Keratinocyte (primary cell): ENCODE measurements around the gene SYNM. TPM values are rescaled to one million over a fixed set of nuclear protein-coding genes. Genes with fewer than 3 reads are reported as not detected.

ENCODE experiments used
- DNase-seq: peaks from one replicate; pipeline ENCODE4 v3.0.0-alpha.2; 2011; ENCODE audit warnings: low read depth, missing footprints, low spot score
- FAIRE-seq: peaks from 2 replicates; lab custom pipeline; 2011; peaks lifted over from hg19 to GRCh38; lab: Jason Lieb, UNC
- H2AFZ ChIP-seq: 2 replicates; pipeline ENCODE4 v1.6.0; 2012; ENCODE audit warnings: low read length, control low read depth, inconsistent platforms; ENCODE audit not compliant: control insufficient read depth
- H3K27ac ChIP-seq: 2 replicates; pipeline ENCODE4 v1.5.1; 2011; ENCODE audit warnings: low read length; ENCODE audit not compliant: control insufficient read depth, insufficient read depth
- H3K27me3 ChIP-seq: 3 replicates; pipeline ENCODE4 v1.6.0; 2011; ENCODE audit warnings: low read length; ENCODE audit not compliant: control insufficient read depth, insufficient read depth; ENCODE audit errors: extremely low read depth
- H3K36me3 ChIP-seq, 2 experiments: 2 replicates in 1 of 2; 3 replicates in 1 of 2; pipeline ENCODE4 v1.5.1; 2011; ENCODE audit warnings: low read length in 2 of 2, mild to moderate bottlenecking in 1 of 2; ENCODE audit not compliant: control insufficient read depth in 2 of 2, insufficient read depth in 2 of 2; ENCODE audit errors: extremely low read depth in 1 of 2
- H3K4me1 ChIP-seq: 3 replicates; pipeline ENCODE4 v1.5.1; 2011; ENCODE audit warnings: low read length; ENCODE audit not compliant: control insufficient read depth, insufficient read depth; ENCODE audit errors: extremely low read depth
- H3K4me2 ChIP-seq: 3 replicates; pipeline ENCODE4 v1.6.0; 2011; ENCODE audit warnings: low read depth, low read length; ENCODE audit not compliant: control insufficient read depth, insufficient read depth; ENCODE audit errors: extremely low read depth
- H3K4me3 ChIP-seq, 3 experiments: fragments of 200-600 bp in 1 of 3; sonication (generic) in 1 of 3; 2 replicates in 2 of 3; 3 replicates in 1 of 3; pipeline ENCODE4 v1.5.1; 2011 to 2016; ENCODE audit warnings: low read length in 3 of 3, mild to moderate bottlenecking in 3 of 3, control low read depth in 2 of 3, inconsistent platforms in 1 of 3, low read depth in 1 of 3, mixed read lengths in 1 of 3, mixed run types in 1 of 3, moderate library complexity in 1 of 3; ENCODE audit not compliant: control insufficient read depth in 2 of 3, insufficient read depth in 2 of 3; ENCODE audit errors: extremely low read depth in 1 of 3
- H3K79me2 ChIP-seq: 2 replicates; pipeline ENCODE4 v1.6.0; 2012; ENCODE audit warnings: low read length; ENCODE audit not compliant: control insufficient read depth, insufficient read depth
- H3K9ac ChIP-seq: 3 replicates; pipeline ENCODE4 v1.6.0; 2011; ENCODE audit warnings: low read length; ENCODE audit not compliant: control insufficient read depth, insufficient read depth; ENCODE audit errors: extremely low read depth
- H3K9me1 ChIP-seq: 3 replicates; pipeline ENCODE4 v1.6.0; 2011; ENCODE audit warnings: low read length; ENCODE audit not compliant: control insufficient read depth, insufficient read depth; ENCODE audit errors: extremely low read depth
- H3K9me3 ChIP-seq: 2 replicates; pipeline ENCODE4 v1.5.1; 2012; ENCODE audit warnings: low read depth, low read length; ENCODE audit not compliant: control insufficient read depth
- H4K20me1 ChIP-seq: 3 replicates; pipeline ENCODE4 v1.6.0; 2011; ENCODE audit warnings: low read length; ENCODE audit not compliant: control insufficient read depth, insufficient read depth; ENCODE audit errors: extremely low read depth
- CTCF ChIP-seq, 3 experiments: IDR thresholded peaks in 1 of 3; conservative IDR thresholded peaks in 1 of 3; optimal IDR thresholded peaks in 1 of 3; 2 replicates in 2 of 3; 3 replicates in 1 of 3; pipeline versions ENCODE3 to v1.5.1; 2011; ENCODE audit warnings: low read length in 3 of 3, mild to moderate bottlenecking in 3 of 3, moderate library complexity in 2 of 3, control low read depth in 1 of 3, inconsistent platforms in 1 of 3; ENCODE audit not compliant: insufficient read depth in 2 of 3; ENCODE audit errors: extremely low read depth in 1 of 3
- EZH2 ChIP-seq: IDR thresholded peaks from one replicate; pipeline ENCODE4 v1.6.1; 2012; ENCODE audit warnings: inconsistent platforms, mild to moderate bottlenecking, low read length, moderate library complexity
- dilution Hi-C: fragments of 300-500 bp; cut with MboI; formaldehyde crosslinking; loops from one replicate; pipeline ENCODE4 v1.7.0; 2020; ENCODE audit warnings: low sequenced_read_pairs; ENCODE audit not compliant: extremely low pct_ligation_motif_present
- polyA plus RNA-seq, 5 experiments: library from polyadenylated mRNA; depleted of rRNA in 3 of 5; stranded (reverse) in 3 of 5; stranded (forward) in 1 of 5; unstranded in 1 of 5; fragments of >200 nt; gene quantifications; 1 replicate in 1 of 5; 2 replicates in 3 of 5; 3 replicates in 1 of 5; pipeline versions ENCODE4 v1.2.1 to v1.2.3, GENCODE V29; 2011 to 2012; ENCODE audit warnings: missing spikeins in 2 of 5, low read depth in 1 of 5, low replicate concordance in 1 of 5

Gene SYNM
- polyA plus RNA-seq, 1 donor (not counting 4 experiments of a cell fraction or from before 2014, with no cell fraction given), result 0.09 TPM

DNA sequence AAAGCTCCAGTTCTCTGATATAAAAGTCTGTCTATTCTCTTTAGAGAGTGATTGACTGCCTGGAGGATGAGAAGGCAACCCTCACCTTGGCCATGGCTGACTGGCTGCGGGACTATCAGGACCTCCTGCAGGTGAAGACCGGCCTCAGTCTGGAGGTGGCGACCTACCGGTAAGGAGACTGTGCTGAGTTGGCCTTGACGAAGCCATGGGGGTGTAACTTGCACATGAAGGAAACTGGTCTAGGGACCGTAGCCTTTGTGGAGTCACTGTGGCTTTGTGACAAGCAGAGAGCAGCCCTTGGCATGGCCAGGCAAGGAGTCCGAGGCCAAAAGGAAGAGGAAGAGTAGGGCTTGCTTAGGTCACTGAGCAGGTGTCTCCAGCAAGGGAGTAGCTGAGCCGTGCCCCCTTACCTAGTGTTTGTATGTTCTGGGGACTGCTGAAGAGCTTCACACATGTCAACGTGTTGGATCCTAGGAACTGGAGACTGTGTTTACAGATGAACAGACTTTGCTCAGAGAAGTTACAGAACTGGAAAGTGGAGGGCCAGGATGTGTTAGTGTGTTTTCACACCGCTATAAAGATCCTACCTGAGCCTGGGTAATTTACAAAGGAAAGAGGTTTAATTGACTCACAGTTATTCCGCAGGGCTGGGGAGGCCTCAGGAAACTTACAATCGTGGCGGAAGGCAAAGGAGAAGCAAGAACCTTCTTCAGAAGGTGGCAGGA, 8.8 kb downstream of the SYNM start:
- FAIRE-seq (no peak), DNase-seq (no peak)
- no peak overlapping the region for H3K27ac ChIP-seq
- no peaks in the 10 kb centered on the region for H3K9me3 ChIP-seq
- no peak overlapping the region for H3K4me3 ChIP-seq
- dilution Hi-C loops, result no loop called here
- no peaks in the 10 kb centered on the region for H3K79me2 ChIP-seq
- H4K20me1 ChIP-seq, result no peaks in the 10 kb centered on the region
- no peak overlapping the region for H2AFZ ChIP-seq
- no peaks in the 10 kb centered on the region for H3K36me3 ChIP-seq
- no peak for TF ChIP-seq CTCF (optimal IDR thresholded peaks at IDR 0.05 in 1 of 3, IDR thresholded peaks at IDR 0.05 in 1 of 3, conservative IDR thresholded peaks at IDR 0.05 in 1 of 3; ENCODE audit: extremely low read depth in 1 of 3, insufficient read depth in 2 of 3, low read length in 3 of 3)
- no peak for TF ChIP-seq EZH2
- no peaks in the 10 kb centered on the region for H3K4me1 ChIP-seq
- no peaks in the 10 kb centered on the region for H3K9me1 ChIP-seq
- no peak overlapping the region for H3K9ac ChIP-seq
- peaks cover 3% of the 10 kb centered on the region for H3K27me3 ChIP-seq
- no peak overlapping the region for H3K4me2 ChIP-seq

DNA sequence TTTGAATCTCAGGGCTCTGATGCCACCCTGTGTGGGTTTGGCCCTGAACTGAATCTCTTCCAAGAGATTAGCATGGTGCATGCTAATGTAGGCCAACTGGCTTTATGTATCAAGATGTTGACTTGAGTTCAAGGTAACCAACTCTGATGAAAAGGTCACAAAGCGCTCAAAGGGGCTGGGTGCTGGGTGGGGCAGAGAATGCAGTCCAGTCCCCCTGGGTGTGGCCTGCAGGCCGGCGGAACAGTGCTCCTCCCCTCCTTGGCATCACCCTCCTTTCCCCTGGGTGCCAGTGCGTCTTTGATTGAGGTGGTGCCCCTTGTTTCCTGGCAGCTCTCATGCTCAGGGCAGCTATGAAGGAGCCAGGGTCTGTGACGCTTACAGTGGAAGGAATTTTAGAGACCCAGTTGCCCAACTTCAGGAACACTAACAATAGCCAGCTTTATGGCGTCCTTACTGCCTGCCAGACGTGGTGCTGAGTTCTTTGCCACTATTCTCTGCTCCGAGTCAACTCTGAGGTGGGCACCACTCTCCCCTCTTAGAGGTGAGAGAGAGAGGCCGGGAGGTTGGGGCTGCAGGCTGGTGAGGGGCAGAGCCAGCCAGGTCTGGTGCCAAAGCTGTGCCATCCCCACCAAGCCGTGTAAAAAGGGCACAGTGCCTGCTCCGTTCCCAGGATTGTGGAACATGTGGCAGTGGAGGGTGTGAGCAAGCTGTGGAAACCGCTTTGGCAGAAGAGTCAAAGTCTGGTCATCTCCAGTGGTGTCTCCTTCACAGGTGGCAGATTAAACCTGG, 9.8 kb downstream of the SYNM start:
- Histone ChIP-seq H3K4me1 (no peaks in the 10 kb centered on the region), H3K4me2 (no peak overlapping the region), H2AFZ (no peak overlapping the region), H4K20me1 (no peaks in the 10 kb centered on the region), H3K9ac (no peak overlapping the region), H3K9me3 (no peaks in the 10 kb centered on the region), H3K27ac (no peak overlapping the region), H3K4me3 (no peak overlapping the region), H3K79me2 (no peaks in the 10 kb centered on the region), H3K9me1 (no peaks in the 10 kb centered on the region), H3K36me3 (no peaks in the 10 kb centered on the region), H3K27me3 (peaks cover 8% of the 10 kb centered on the region)
- dilution Hi-C loops, result no loop called here
- no peak for DNase-seq
- FAIRE-seq, result no peak
- TF ChIP-seq EZH2 (no peak), CTCF (optimal IDR thresholded peaks at IDR 0.05 in 1 of 3, IDR thresholded peaks at IDR 0.05 in 1 of 3, conservative IDR thresholded peaks at IDR 0.05 in 1 of 3; ENCODE audit: extremely low read depth in 1 of 3, insufficient read depth in 2 of 3, low read length in 3 of 3) (no peak)
